IMR-90 (cell line): ENCODE measurements around the gene PSMG4.

Source experiments
- MAFK ChIP-seq: IDR thresholded peaks from 2 replicates; pipeline ENCODE4 v1.6.1; 2012; ENCODE audit warnings: low read depth, low read length, improper control_type of control experiment
- POLR2A ChIP-seq: IDR thresholded peaks from 2 replicates; pipeline ENCODE4 v1.6.1; 2012; ENCODE audit warnings: mild to moderate bottlenecking, low read depth, low read length
- TF ChIP-seq, protein P1 (sequence below): conservative IDR thresholded peaks from 2 replicates; pipeline ENCODE4 v1.5.1; 2012; ENCODE audit warnings: mild to moderate bottlenecking, low read depth, low read length, improper control_type of control experiment

DNA sequence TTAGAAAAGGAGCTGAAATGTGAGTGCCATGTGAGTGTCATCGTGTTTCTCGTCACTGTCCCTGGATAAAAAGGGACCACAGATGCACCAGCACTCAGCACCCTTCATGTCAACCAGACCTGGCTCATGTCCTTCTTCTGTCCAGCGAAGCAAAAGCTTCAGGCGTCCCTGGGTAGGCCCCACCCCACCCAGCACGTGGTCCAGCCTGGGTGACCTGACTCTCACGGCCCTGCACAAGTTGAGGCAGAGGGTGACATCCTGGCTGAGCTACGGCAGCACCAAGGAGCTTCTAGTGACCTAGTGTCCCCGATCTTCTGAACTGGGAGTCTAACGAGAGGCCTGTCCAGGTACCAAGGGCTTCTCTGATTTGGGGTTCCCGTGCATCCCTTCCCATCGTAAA, 37.8 kb downstream of the PSMG4 start:
- TF ChIP-seq, protein P1, sequence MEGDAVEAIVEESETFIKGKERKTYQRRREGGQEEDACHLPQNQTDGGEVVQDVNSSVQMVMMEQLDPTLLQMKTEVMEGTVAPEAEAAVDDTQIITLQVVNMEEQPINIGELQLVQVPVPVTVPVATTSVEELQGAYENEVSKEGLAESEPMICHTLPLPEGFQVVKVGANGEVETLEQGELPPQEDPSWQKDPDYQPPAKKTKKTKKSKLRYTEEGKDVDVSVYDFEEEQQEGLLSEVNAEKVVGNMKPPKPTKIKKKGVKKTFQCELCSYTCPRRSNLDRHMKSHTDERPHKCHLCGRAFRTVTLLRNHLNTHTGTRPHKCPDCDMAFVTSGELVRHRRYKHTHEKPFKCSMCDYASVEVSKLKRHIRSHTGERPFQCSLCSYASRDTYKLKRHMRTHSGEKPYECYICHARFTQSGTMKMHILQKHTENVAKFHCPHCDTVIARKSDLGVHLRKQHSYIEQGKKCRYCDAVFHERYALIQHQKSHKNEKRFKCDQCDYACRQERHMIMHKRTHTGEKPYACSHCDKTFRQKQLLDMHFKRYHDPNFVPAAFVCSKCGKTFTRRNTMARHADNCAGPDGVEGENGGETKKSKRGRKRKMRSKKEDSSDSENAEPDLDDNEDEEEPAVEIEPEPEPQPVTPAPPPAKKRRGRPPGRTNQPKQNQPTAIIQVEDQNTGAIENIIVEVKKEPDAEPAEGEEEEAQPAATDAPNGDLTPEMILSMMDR: no peak
- TF ChIP-seq MAFK (no peak), POLR2A (no peak)
